Mesendoderm (in vitro differentiated cells): ENCODE results near the gene KCNN1.

Experiments
- DNase-seq: peaks from one replicate; pipeline ENCODE4 v3.0.0; 2013
- H2AK5ac ChIP-seq: 2 replicates; pipeline ENCODE4 v1.6.1; 2013; ENCODE audit warnings: low read length, inconsistent platforms
- H2BK120ac ChIP-seq: 2 replicates; pipeline ENCODE4 v1.6.1; 2013; ENCODE audit warnings: low read depth, mild to moderate bottlenecking, low read length, moderate library complexity, mixed read lengths
- H2BK15ac ChIP-seq: replicated peaks from 2 replicates; pipeline ENCODE4 v1.6.1; 2013; ENCODE audit warnings: low read depth, mild to moderate bottlenecking, moderate library complexity
- H2BK5ac ChIP-seq: 2 replicates; pipeline ENCODE4 v1.6.1; 2013; ENCODE audit warnings: low read length, inconsistent platforms
- H3K18ac ChIP-seq: 2 replicates; pipeline ENCODE4 v1.6.1; 2013; ENCODE audit warnings: mild to moderate bottlenecking, low read length, mixed read lengths
- H3K23ac ChIP-seq: one replicate; pipeline ENCODE4 v1.6.1; 2013; ENCODE audit warnings: low read length
- H3K27ac ChIP-seq: 2 replicates; pipeline ENCODE4 v1.5.1; 2013; ENCODE audit warnings: low read depth, mild to moderate bottlenecking, inconsistent platforms, low read length, moderate library complexity
- H3K27me3 ChIP-seq: 2 replicates; pipeline ENCODE4 v1.6.1; 2013; ENCODE audit warnings: low read length, control low read depth, mild to moderate bottlenecking, inconsistent platforms; ENCODE audit not compliant: insufficient read depth, poor library complexity
- H3K36me3 ChIP-seq: 2 replicates; pipeline ENCODE4 v1.6.1; 2013; ENCODE audit warnings: low read length, inconsistent platforms; ENCODE audit not compliant: control insufficient read depth, insufficient read depth
- H3K4ac ChIP-seq: one replicate; pipeline ENCODE4 v1.6.1; 2013; ENCODE audit warnings: low read depth, mild to moderate bottlenecking, low read length, moderate library complexity
- H3K4me1 ChIP-seq: 2 replicates; pipeline ENCODE4 v1.6.1; 2013; ENCODE audit warnings: low read depth, low read length, inconsistent platforms; ENCODE audit not compliant: control insufficient read depth
- H3K4me2 ChIP-seq: 2 replicates; pipeline ENCODE4 v1.6.1; 2013; ENCODE audit warnings: low read length
- H3K4me3 ChIP-seq: 2 replicates; pipeline ENCODE4 v1.5.1; 2013; ENCODE audit warnings: mild to moderate bottlenecking, low read length
- H3K56ac ChIP-seq: one replicate; pipeline ENCODE4 v1.6.1; 2013; ENCODE audit warnings: low read length
- H3K79me1 ChIP-seq: 2 replicates; pipeline ENCODE4 v1.6.1; 2013; ENCODE audit warnings: low read length, inconsistent platforms
- H3K79me2 ChIP-seq: 2 replicates; pipeline ENCODE4 v1.6.1; 2013; ENCODE audit warnings: mild to moderate bottlenecking, low read length; ENCODE audit not compliant: control insufficient read depth, insufficient read depth
- H3K9ac ChIP-seq: 2 replicates; pipeline ENCODE4 v1.6.1; 2013; ENCODE audit warnings: low read length, inconsistent platforms
- H4K5ac ChIP-seq: one replicate; pipeline ENCODE4 v1.6.1; 2013; ENCODE audit warnings: low read length
- H4K8ac ChIP-seq: one replicate; pipeline ENCODE4 v1.6.1; 2013; ENCODE audit warnings: low read depth, mild to moderate bottlenecking, control low read depth, low read length, moderate library complexity
- WGBS: extraction: QIAGEN DNeasy Blood & Tissue Kit; methylation state at CpG from one replicate; pipeline ENCODE4 v1.1.7; 2013; ENCODE audit warnings: low lambda C conversion rate, missing lambda C conversion rate; ENCODE audit not compliant: insufficient coverage; ENCODE audit errors: extremely low coverage; 5-methylcytosine and 5-hydroxymethylcytosine counted together

KCNN1 gene

GRCh38 chr19:17965370-17966128 is 1.4 kb upstream of the KCNN1 start:
- Histone ChIP-seq H2BK5ac (no peak overlapping the region), H3K56ac (no peak overlapping the region), H3K4me2 (no peak overlapping the region), H3K79me1 (no peaks in the 10 kb centered on the region), H3K23ac (no peak overlapping the region), H2BK15ac (no peak overlapping the region), H3K79me2 (no peaks in the 10 kb centered on the region), H2AK5ac (no peak overlapping the region), H4K5ac (no peak overlapping the region), H3K27me3 (no peaks in the 10 kb centered on the region), H2BK120ac (no peak overlapping the region), H3K18ac (no peak overlapping the region), H3K4me1 (no peaks in the 10 kb centered on the region), H3K27ac (no peak overlapping the region), H3K4ac (no peak overlapping the region), H3K9ac (no peak overlapping the region), H4K8ac (no peak overlapping the region), H3K4me3 (no peak overlapping the region), H3K36me3 (no peaks in the 10 kb centered on the region)
- WGBS, result no CpG with 5 or more reads among the region's 11 CpGs
- DNase-seq, result no peak

GRCh38 chr19:17966129-17966483 is 801 bp upstream of the KCNN1 start:
- Histone ChIP-seq H3K23ac (no peak overlapping the region), H3K36me3 (no peaks in the 10 kb centered on the region), H3K56ac (no peak overlapping the region), H3K79me1 (no peaks in the 10 kb centered on the region), H3K79me2 (no peaks in the 10 kb centered on the region), H3K18ac (no peak overlapping the region), H3K9ac (no peak overlapping the region), H3K27me3 (no peaks in the 10 kb centered on the region), H2BK120ac (no peak overlapping the region), H3K27ac (no peak overlapping the region), H2BK5ac (no peak overlapping the region), H3K4me3 (no peak overlapping the region), H3K4ac (no peak overlapping the region), H3K4me2 (no peak overlapping the region), H3K4me1 (no peaks in the 10 kb centered on the region), H4K8ac (no peak overlapping the region), H2AK5ac (no peak overlapping the region), H2BK15ac (no peak overlapping the region), H4K5ac (no peak overlapping the region)
- no CpG with 5 or more reads among the region's 2 CpGs for WGBS
- DNase-seq, result no peak

- Histone ChIP-seq H3K23ac (peak overlapping the region; percentile 45), H3K79me1 (no peaks in the 10 kb centered on the region), H3K18ac (peak overlapping the region; percentile 53), H3K4me3 (peak overlapping the region; percentile 33), H3K36me3 (no peaks in the 10 kb centered on the region), H4K5ac (no peak overlapping the region), H2BK15ac (no peak overlapping the region), H3K27ac (no peak overlapping the region), H4K8ac (no peak overlapping the region), H2BK5ac (no peak overlapping the region), H3K79me2 (no peaks in the 10 kb centered on the region), H3K4me2 (peak overlapping the region; percentile 91), H3K27me3 (no peaks in the 10 kb centered on the region), H3K56ac (peak overlapping the region; percentile 85), H2AK5ac (no peak overlapping the region), H3K4me1 (no peaks in the 10 kb centered on the region), H3K9ac (peak overlapping the region; percentile 71), H2BK120ac (no peak overlapping the region), H3K4ac (no peak overlapping the region)
- WGBS, result no CpG with 5 or more reads among the region's 35 CpGs
- no peak for DNase-seq
These were observed 547 bp downstream of the KCNN1 start for GRCh38 chr19:17967257-17968051.

GRCh38 chr19:17968362-17968761 is 1.5 kb downstream of the KCNN1 start:
- Histone ChIP-seq H3K79me1 (no peaks in the 10 kb centered on the region), H3K79me2 (no peaks in the 10 kb centered on the region), H3K27ac (no peak overlapping the region), H4K5ac (no peak overlapping the region), H4K8ac (no peak overlapping the region), H3K36me3 (no peaks in the 10 kb centered on the region), H3K4me3 (no peak overlapping the region), H3K56ac (no peak overlapping the region), H3K18ac (no peak overlapping the region), H3K9ac (no peak overlapping the region), H3K4ac (no peak overlapping the region), H3K4me2 (no peak overlapping the region), H2BK15ac (no peak overlapping the region), H2BK120ac (no peak overlapping the region), H2BK5ac (no peak overlapping the region), H3K4me1 (no peaks in the 10 kb centered on the region), H3K27me3 (no peaks in the 10 kb centered on the region), H3K23ac (no peak overlapping the region), H2AK5ac (no peak overlapping the region)
- no peak for DNase-seq
- WGBS, result no CpG with 5 or more reads among the region's 4 CpGs

GRCh38 chr19:17969096-17969792 is 2.3 kb downstream of the KCNN1 start:
- Histone ChIP-seq H2BK120ac (no peak overlapping the region), H3K18ac (no peak overlapping the region), H4K5ac (no peak overlapping the region), H3K23ac (no peak overlapping the region), H2BK5ac (no peak overlapping the region), H3K9ac (no peak overlapping the region), H3K27me3 (no peaks in the 10 kb centered on the region), H2BK15ac (no peak overlapping the region), H3K4me2 (no peak overlapping the region), H4K8ac (no peak overlapping the region), H3K27ac (no peak overlapping the region), H3K56ac (no peak overlapping the region), H3K79me2 (no peaks in the 10 kb centered on the region), H3K4me3 (no peak overlapping the region), H3K36me3 (no peaks in the 10 kb centered on the region), H3K4ac (no peak overlapping the region), H3K4me1 (no peaks in the 10 kb centered on the region), H2AK5ac (no peak overlapping the region), H3K79me1 (no peaks in the 10 kb centered on the region)
- no CpG with 5 or more reads among the region's 19 CpGs for WGBS
- DNase-seq, result no peak
